Testis (tissue), 2 donors: ENCODE results near the gene VDAC1.

Source experiments
- CTCF ChIP-seq, 3 experiments: fragments of 450-650 bp in 2 of 3; fragments of 200-600 bp in 1 of 3; sonication (generic) in 1 of 3; IDR thresholded peaks; one replicate each; pipeline ENCODE4 v1.5.1; 2016 to 2019; ENCODE audit warnings: antibody characterized with exemption in 3 of 3, mild to moderate bottlenecking in 2 of 3, moderate library complexity in 1 of 3
- POLR2A ChIP-seq: fragments of 450-650 bp; IDR thresholded peaks from one replicate; pipeline ENCODE4 v1.6.1; 2017; ENCODE audit warnings: antibody characterized with exemption, mild to moderate bottlenecking, moderate library complexity

- TF ChIP-seq POLR2A (no peak), CTCF (IDR thresholded peaks at IDR 0.05) (no peak)
These were observed 42.3 kb upstream of the VDAC1 start for GRCh38 chr5:134046801-134047686.
